ENCODE data around the gene FOXP1.
"Not testable (repeated sequence)": the region's sequence is repeated elsewhere in the genome, so short reads cannot be mapped to it uniquely, and the experiment has no call there.

Gene FOXP1

GRCh38 chr3:71358243-71358642 is 225.3 kb downstream of the FOXP1 start:
- DNase-seq: no peak

- DNase-seq: no peak
Measured at GRCh38 chr3:71356265-71356664, 227.3 kb downstream of the FOXP1 start.

- DNase-seq: no peak
Measured at GRCh38 chr3:71355862-71356261, 227.7 kb downstream of the FOXP1 start.

GRCh38 chr3:71355037-71355436 is 228.5 kb downstream of the FOXP1 start:
- no peak for DNase-seq

GRCh38 chr3:71351403-71352149 is 232.0 kb downstream of the FOXP1 start:
- no peak for DNase-seq

GRCh38 chr3:71350998-71351397 is 232.5 kb downstream of the FOXP1 start:
- no peak for DNase-seq

GRCh38 chr3:71348831-71349230 is 234.7 kb downstream of the FOXP1 start:
- DNase-seq: no peak

GRCh38 chr3:71348001-71348632 is 235.4 kb downstream of the FOXP1 start:
- no peak for DNase-seq

GRCh38 chr3:71346061-71346460 is 237.5 kb downstream of the FOXP1 start:
- no peak for DNase-seq

- DNase-seq: no peak
Measured at GRCh38 chr3:71345429-71346040, 238.0 kb downstream of the FOXP1 start.

- no peak for DNase-seq
Measured at GRCh38 chr3:71341721-71342120, 241.8 kb downstream of the FOXP1 start.

GRCh38 chr3:71339049-71339448 is 244.5 kb downstream of the FOXP1 start:
- DNase-seq: peak; percentile 88

- no peak for DNase-seq
Measured at GRCh38 chr3:71332813-71333212, 250.7 kb downstream of the FOXP1 start.

GRCh38 chr3:71330909-71331308 is 252.6 kb downstream of the FOXP1 start:
- no peak for DNase-seq

- DNase-seq: no peak
Measured at GRCh38 chr3:71330505-71330904, 253.0 kb downstream of the FOXP1 start.

GRCh38 chr3:71329817-71330216 is 253.7 kb downstream of the FOXP1 start:
- DNase-seq: no peak

- no peak for DNase-seq
Measured at GRCh38 chr3:71328926-71329325, 254.6 kb downstream of the FOXP1 start.

GRCh38 chr3:71327936-71328335 is 255.6 kb downstream of the FOXP1 start:
- DNase-seq: no peak

GRCh38 chr3:71325715-71326114 is 257.8 kb downstream of the FOXP1 start:
- no peak for DNase-seq

GRCh38 chr3:71324224-71324623 is 259.3 kb downstream of the FOXP1 start:
- not testable (repeated sequence) for DNase-seq

- DNase-seq: no peak
Measured at GRCh38 chr3:71323558-71323957, 260.0 kb downstream of the FOXP1 start.

GRCh38 chr3:71322154-71322553 is 261.4 kb downstream of the FOXP1 start:
- DNase-seq: no peak

- no peak for DNase-seq
Measured at GRCh38 chr3:71319771-71320170, 263.8 kb downstream of the FOXP1 start.

- peak; percentile 1 for DNase-seq
Measured at GRCh38 chr3:71318458-71318827, 265.1 kb downstream of the FOXP1 start.

All from NCI-H1105 treated with DMSO at 0.1 percent for 48 hours (cell line).